HG02885 (cell line): ENCODE results near the gene C1QL1.

Experiments
- ATAC-seq: cut with Tn5 transposase; IDR thresholded peaks from one replicate; pipeline ENCODE4 v1.9.1; 2021; ENCODE audit warnings: mild to moderate bottlenecking; ENCODE audit not compliant: unreplicated experiment, poor library complexity

Gene C1QL1

DNA sequence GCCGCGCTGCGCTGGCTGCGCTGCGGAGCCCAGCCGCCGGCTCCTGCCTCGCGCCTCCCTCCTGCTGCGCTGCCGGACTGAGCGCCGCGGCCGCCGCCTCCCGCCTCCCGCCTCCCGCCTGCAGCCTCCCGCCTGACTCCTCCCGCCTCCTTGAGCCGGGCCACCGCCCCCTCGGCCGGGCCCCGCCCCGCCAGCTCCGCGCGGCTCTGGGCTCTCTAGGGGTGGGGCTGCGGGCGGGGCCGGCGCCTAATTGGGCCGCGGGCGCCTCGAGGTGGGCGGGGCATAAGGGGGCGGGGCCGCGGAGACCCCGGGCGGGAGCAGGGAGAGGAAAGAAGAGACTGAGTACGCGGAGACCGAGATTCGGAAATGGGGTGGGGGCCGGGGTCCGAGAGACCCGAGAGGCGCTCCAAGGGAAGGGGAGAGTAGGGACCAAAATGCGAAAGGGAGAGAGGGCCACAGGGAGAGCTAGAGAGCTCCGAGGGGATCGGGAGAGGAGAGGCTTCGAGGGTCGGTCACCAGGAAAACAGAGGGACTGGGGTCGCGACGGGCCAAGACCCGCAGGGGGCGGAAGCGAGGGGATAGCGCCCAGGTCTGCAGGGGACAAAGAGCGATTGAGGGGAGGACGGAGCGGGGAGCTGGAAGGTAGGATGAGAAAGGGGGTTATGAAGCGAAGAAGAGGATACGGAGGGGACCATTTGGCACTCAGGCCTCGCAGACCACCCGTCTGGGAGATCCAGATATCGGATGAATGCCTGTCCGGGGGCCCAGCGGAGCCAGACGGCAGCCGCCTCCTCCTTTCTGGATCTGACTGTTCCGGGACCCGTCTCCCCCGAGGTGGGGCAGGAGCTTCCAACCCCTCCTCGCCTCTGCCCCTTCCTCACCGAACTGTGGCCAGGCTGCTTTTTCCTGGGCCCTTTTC lies at the start of gene C1QL1:
TSS of gene C1QL1 (minus strand) at position 79 of the 919 bp plus-strand sequence. CDS start 255 bp downstream, outside the sequence.
- peak; percentile 91 for ATAC-seq

- no peak for ATAC-seq
Observed at GRCh38 chr17:45016823-45017222, 48.7 kb upstream of the C1QL1 start.

DNA sequence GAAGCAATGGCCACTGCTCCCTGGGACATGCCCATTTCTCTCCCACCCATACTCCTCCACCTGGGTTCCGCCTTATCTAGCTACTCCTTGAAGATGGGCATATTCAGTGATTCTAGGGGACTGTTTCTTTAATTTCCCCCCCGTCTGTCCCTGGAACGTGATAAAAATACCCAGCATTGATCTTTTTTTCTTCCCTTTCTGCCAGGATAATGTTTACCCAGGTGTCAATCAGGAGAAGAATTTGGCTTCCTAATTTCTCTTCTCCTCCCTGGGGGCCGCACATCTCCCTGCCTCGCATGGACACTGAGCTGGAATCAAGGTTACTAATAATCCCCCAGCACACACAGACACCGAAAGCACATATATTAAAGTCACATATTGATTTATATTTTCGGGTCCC lies 48.1 kb upstream of the C1QL1 start:
- no peak for ATAC-seq

GRCh38 chr17:45013021-45013997 lies 45.2 kb upstream of the C1QL1 start:
- no peak for ATAC-seq

DNA sequence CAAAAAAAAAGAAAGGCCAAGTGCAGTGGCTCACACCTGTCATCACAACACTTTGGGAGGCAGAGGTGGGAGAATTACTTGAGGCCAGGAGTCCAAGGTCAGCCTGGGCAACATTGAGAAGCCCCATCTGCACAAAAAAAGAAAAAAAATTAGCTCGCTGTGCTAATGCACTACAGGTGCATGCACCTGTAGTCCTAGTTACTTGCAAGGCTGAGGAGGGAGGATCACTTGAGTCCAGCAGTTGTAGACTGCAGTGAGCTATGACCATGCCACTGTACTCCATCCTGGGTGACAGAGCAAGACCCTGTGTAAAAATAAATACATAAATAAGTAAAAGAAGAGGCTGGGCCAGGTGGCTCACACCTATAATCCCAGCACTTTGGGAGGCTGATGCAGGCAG lies 43.7 kb upstream of the C1QL1 start:
- ATAC-seq = no peak

- no peak for ATAC-seq
Observed at GRCh38 chr17:45009676-45010467, 41.8 kb upstream of the C1QL1 start.

DNA sequence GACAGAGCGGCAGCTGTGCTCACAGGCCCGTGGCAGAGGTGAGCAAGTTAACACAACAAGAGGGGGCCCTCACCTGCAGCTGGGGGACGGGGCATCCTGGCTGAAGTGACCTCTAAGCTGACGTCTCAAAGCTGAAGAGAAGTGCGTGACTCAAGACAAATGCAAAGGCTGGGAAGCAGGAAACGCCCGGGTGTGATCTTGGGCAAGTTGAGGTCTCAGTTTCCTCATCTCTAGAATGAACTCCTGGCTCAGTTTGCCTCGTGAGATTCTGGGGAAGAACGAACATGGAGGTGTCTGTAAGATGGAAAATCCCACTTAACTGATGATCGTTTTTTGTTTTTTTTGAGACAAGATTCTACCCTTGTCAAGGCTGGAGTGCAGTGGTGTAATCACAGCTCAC lies 40.1 kb upstream of the C1QL1 start:
- no peak for ATAC-seq

DNA sequence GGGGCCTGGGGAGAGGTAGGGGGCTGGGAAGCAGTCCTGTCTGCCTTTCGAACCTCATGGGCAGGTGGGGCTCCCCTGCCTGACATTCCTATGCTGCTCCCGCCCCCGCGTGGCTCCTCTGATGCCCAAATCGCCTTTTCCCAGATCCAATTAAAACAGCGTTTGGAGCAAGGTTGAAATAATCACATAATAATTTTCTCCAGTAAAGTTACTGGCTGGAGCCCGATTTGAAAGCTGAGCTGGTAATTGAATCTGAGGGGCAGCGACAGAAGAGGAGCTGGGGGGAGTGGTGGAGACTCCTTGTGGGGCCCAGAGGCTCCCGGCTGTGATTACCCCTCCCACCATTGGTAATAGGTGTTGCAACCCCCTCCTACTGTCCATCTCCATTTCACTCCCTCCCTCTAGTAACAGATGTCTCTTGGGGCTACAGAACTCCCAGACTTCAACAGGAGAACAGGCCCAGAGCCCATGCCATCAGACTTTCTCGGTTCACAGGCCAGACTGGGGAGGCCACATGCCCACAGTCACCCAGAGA lies 38.9 kb upstream of the C1QL1 start:
- ATAC-seq = no peak

DNA sequence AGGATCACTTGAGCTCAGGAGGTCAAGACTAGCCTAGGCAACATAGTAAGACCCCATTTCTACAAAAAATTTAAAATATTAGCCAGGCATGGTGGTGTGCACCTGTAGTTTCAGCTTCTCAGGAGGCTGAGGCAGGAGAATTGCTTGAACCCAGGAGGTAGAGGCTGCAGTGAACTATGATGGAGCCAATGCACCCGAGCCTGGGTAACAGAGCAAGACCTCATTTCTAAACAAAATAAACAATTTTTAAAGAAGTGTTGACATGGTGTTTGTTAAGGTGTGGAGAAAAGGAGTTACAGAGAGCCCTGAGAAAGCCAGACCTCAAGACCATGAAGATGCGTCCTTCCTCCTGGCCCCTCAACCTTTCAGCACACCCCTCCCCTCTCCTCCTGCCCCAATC lies 37.6 kb upstream of the C1QL1 start:
- ATAC-seq = no peak

DNA sequence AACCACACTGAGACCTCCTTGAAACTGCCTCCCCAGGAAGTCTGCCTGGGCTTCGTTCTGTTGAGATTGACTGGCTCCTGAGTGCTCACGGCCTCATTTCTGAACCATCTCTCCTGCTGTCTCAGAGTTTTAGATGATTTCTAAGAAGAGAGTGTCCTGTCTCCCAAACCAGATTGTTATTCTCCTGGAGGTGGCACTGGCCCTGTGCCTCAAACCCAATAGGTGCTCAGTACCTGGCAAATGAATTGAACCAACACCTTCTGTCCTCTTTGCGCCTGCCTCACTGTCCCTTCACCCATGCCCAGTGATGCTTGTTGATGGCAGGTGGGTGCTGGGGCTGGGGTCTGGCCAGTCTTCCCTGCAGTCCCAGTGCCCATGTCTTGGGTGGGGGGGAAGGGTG lies 36.3 kb upstream of the C1QL1 start:
- no peak for ATAC-seq

GRCh38 chr17:45003877-45004276 lies 35.8 kb upstream of the C1QL1 start:
- no peak for ATAC-seq

DNA sequence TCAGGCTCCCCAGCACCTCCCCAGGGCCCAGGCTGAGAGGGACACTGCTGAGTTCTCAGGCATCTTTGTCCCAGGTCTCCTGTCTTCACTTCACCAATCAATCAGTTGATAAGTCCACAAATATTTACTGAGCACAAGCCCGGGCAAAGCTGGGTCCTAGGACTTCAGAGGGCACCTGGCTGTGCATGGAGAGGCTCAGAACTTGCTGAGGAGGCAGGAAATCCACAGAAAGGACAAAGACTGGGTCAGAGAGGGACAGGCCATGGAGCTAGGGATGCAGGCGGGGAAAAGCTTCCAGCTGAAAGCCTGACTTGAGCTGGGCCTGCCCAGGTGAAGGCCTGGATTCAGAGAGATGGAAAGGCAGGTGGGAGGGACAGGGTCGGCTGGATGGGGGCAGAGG lies 33.2 kb upstream of the C1QL1 start:
- no peak for ATAC-seq

DNA sequence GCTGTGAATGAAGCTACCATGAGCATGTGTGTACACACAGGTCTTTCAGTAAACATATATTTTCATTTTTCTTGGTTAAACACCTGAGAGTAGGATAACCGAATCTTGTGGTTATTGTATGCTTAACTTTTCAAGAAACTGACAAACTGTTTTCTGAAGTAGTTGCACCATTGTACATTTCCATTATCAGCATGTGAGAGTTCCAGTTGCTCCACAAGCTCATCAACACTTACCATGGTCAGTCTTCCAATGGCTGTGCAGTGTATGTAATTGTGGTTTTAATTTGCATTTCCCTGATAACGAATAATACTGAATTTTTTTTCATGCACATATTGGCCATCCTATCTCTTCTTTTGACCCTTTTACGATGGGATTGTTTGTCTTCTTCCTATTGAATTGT lies 31.3 kb upstream of the C1QL1 start:
- no peak for ATAC-seq

DNA sequence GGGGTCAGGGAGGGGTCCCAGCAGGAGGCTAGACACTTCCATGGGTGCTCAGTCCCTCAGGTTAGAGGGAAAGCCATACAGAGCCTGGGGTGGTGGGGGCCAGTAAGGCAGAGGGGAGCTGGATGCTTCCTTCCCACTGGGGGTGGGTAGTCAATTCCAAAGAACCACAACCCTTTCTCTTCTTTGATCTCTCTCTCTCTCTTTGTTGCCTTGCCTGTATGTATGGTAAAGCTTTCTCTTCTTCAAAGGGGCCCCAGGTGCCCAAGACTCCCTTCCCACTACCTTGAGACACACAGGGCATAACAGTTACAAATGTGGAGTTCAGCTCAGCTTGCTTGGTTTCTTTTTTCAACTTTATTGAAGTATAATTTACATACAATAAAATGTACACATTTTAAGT lies 30.5 kb upstream of the C1QL1 start:
- ATAC-seq = no peak

DNA sequence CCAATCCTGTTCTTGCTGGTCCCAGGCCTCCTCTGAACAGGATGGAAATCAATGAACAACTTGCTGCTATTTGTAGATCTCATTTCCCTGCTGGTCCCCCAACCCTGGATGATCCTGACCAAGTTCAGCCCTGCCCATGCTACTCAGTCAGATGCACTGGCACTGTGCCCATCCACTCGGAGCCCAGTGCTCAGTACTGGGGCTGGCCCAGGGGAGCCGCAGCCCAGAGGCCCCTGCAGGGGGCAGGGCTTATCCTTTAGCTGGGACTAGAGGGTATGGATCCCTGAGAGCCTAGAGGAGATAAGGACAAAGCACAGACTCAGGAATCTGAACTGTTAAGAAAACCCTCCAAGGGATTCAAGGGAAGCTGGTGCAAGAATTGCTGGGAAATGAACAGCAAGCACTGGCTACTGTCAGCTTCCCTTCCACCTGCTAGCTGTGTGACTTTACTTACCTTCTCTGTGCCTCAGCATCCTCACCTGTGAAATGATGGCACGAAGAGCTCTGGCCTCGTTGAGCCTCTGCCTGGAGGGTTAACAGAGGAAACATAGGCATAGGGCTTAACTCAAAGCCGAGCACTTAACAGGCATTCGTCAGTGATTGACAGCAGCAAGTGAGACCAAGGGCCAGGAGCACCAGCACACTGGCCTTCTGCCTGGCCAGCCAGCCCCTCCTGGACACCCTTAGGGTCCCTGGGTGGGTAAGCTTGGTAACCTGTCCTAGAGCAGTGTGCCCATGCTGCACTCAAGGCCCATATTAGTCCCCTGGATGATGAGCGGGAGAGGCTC lies 29.8 kb upstream of the C1QL1 start:
- no peak for ATAC-seq

DNA sequence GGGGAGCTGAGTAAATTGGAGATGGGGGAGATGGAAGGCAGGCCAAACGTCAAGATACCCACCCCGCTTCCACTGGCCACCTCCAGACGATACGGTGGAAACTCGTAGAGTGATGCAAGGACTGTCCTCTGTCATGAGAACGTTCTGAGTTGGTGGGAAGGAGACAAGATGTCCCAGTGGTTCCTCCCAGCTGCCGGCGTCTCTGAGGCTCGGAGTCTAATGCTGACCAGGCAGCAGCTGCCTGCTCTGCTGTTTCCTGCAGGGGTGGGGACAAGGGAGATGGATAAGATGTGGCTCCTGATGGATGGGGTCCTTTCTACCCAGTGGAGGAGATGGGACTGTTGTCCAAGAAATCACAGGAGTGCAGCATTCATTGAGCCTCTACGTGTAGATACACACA lies 28.2 kb upstream of the C1QL1 start:
- no peak for ATAC-seq

GRCh38 chr17:44995436-44996001 lies 27.4 kb upstream of the C1QL1 start:
- no peak for ATAC-seq

- no peak for ATAC-seq
Observed at GRCh38 chr17:44992242-44992939, 24.3 kb upstream of the C1QL1 start.
